Transverse colon (tissue), 4 donors: ENCODE results near the gene RTL10.

Experiments used
- EP300 ChIP-seq: sonication (generic); formaldehyde crosslinking; IDR thresholded peaks from one replicate; pipeline ENCODE4 v1.6.1; 2017; ENCODE audit warnings: antibody characterized with exemption, low read depth
- POLR2A ChIP-seq: fragments of 450-650 bp; IDR thresholded peaks from one replicate; pipeline ENCODE4 v1.6.1; 2016; ENCODE audit warnings: antibody characterized with exemption, mild to moderate bottlenecking, moderate library complexity
- POLR2AphosphoS5 ChIP-seq, 3 donors: sonication (generic); formaldehyde crosslinking; IDR thresholded peaks; one replicate each; pipeline ENCODE4 v1.6.1; 2016; ENCODE audit warnings: antibody characterized with exemption in 3 of 3
- TF ChIP-seq, protein P1 (sequence below), 5 experiments: fragments of 200-600 bp in 3 of 5; fragments of 450-650 bp in 2 of 5; sonication (generic) in 3 of 5; IDR thresholded peaks; 1 replicate in 2 of 5; 2 replicates in 3 of 5; pipeline ENCODE4 v1.5.1; 2016 to 2017; ENCODE audit warnings: antibody characterized with exemption in 5 of 5, inconsistent platforms in 3 of 5, mild to moderate bottlenecking in 2 of 5, moderate library complexity in 1 of 5

DNA sequence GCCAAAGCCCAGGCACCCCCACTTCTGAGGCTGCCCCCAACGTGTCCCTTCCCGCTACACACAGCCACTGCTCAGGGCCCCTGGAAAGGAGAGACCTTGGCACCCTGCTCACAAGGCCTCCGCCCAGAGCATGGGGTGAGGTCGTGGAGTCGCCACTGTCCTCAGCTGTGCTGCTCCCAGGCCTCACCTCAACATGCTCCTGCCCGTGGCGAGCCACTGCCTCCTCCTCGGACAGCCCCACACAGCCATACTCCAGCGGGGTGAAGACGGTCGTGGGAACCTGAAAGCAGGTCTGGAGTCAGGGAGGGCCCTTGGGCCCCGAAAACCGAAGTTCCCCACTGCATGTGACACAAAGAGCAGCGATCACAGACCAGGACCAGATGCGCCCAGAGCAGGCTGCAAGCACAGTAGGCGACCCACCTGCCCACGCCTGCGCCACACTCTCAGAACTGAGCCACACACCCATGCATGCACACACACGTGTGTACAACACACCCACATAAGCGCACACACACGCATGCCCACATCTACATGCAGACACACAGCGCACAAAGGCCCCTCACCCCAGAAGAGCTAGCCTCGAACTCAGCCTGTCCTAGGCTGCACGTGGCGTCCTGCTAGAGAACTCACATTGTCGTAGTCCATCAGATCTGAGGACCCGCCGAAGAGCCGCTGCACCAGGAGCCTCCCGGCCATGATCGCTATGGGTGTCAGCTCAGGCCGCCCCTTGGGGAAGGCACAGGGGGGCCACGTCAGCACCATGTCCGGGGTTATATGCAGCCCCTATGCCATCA is 25.5 kb upstream of the RTL10 start:
- TF ChIP-seq, protein P1, sequence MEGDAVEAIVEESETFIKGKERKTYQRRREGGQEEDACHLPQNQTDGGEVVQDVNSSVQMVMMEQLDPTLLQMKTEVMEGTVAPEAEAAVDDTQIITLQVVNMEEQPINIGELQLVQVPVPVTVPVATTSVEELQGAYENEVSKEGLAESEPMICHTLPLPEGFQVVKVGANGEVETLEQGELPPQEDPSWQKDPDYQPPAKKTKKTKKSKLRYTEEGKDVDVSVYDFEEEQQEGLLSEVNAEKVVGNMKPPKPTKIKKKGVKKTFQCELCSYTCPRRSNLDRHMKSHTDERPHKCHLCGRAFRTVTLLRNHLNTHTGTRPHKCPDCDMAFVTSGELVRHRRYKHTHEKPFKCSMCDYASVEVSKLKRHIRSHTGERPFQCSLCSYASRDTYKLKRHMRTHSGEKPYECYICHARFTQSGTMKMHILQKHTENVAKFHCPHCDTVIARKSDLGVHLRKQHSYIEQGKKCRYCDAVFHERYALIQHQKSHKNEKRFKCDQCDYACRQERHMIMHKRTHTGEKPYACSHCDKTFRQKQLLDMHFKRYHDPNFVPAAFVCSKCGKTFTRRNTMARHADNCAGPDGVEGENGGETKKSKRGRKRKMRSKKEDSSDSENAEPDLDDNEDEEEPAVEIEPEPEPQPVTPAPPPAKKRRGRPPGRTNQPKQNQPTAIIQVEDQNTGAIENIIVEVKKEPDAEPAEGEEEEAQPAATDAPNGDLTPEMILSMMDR (IDR thresholded peaks at IDR 0.05): no peak
- TF ChIP-seq POLR2AphosphoS5 (IDR thresholded peaks at IDR 0.05) (no peak), POLR2A (no peak), EP300 (no peak)
